HFF-Myc (cell line): Measurements from ENCODE around the gene LTBP4.
"Not testable (repeated sequence)": the region's sequence is repeated elsewhere in the genome, so short reads cannot be mapped to it uniquely, and the experiment has no call there.

Experiments
- DNase-seq: peaks from one replicate; pipeline ENCODE4 v3.0.0-alpha.2; 2011; ENCODE audit warnings: low read depth; ENCODE audit errors: extremely low read depth
- H3K4me3 ChIP-seq: replicated peaks from 2 replicates; pipeline ENCODE4 v1.5.1; 2011; ENCODE audit warnings: low read depth, mild to moderate bottlenecking, control low read depth, low read length
- CTCF ChIP-seq: IDR thresholded peaks from 2 replicates; pipeline ENCODE4 v1.5.1; 2012; ENCODE audit warnings: mild to moderate bottlenecking, low read depth, low read length, control low read depth; ENCODE audit errors: missing control alignments

LTBP4 gene

GRCh38 chr19:40589591-40590429 lies 11.4 kb upstream of the LTBP4 start:
- no peak for DNase-seq
- TF ChIP-seq CTCF = no peak

GRCh38 chr19:40590464-40591265 lies 10.5 kb upstream of the LTBP4 start:
- DNase-seq = no peak
- H3K4me3 ChIP-seq = no peak overlapping the region
- no peak for TF ChIP-seq CTCF

More at GRCh38 chr19:40589591-40590429, 11.4 kb upstream of the LTBP4 start:
- H3K4me3 ChIP-seq = no peak overlapping the region

GRCh38 chr19:40591724-40592123 lies 9.4 kb upstream of the LTBP4 start:
- not testable (repeated sequence) for H3K4me3 ChIP-seq, DNase-seq

- no peak overlapping the region for H3K4me3 ChIP-seq
- TF ChIP-seq CTCF = no peak
- no peak for DNase-seq
Observed at GRCh38 chr19:40592170-40592569, 9.0 kb upstream of the LTBP4 start.

- no peak for TF ChIP-seq CTCF
- DNase-seq = no peak
- no peak overlapping the region for H3K4me3 ChIP-seq
Observed at GRCh38 chr19:40594255-40594654, 6.9 kb upstream of the LTBP4 start.

- DNase-seq = no peak
- no peak for TF ChIP-seq CTCF
- H3K4me3 ChIP-seq = no peak overlapping the region
Observed at GRCh38 chr19:40594657-40595091, 6.5 kb upstream of the LTBP4 start.
